ENCODE results near the gene OR1N1.

OR1N1 gene

GRCh38 chr9:122510502-122510901 lies 16.6 kb downstream of the OR1N1 start, which contains the start of gene OR1J2:
Gene OR1J2, plus strand, starts transcription at chr9:122510802. Its CDS starts 0 bp downstream, at chr9:122510802.
- H3K9me3 Mint-ChIP-seq = no peaks in the 10 kb centered on the region
- no peak within 1 kb of the TSS for H3K27ac Mint-ChIP-seq
- H3K36me3 Mint-ChIP-seq = no peaks in the 10 kb centered on the region
- no peak for ATAC-seq
- no peak within 1 kb of the TSS for H3K4me3 Mint-ChIP-seq
- H3K27me3 Mint-ChIP-seq = peaks cover 26% of the 10 kb centered on the region
- H3K4me1 Mint-ChIP-seq = no peaks in the 10 kb centered on the region

DNA sequence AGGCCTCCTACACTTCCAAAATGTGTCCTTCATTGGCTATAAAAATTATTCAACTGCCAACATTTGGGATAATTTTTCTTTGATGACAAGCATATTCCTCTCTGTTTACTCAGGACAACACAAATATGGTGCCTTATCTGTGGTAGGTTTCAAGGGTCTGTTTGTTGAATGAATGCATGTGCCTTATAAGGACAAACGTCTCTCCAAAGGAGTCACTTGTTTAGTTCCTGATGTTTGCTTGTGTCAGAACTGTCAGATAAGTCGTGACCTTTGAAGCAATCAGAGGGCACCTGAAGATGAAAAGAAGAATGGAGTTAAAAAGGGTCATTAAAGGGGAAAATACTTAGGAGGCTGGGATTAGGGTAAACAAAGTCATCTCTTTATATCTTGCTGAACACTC lies 20.1 kb downstream of the OR1N1 start:
- ATAC-seq = no peak
- H3K27ac Mint-ChIP-seq = no peak overlapping the region
- no peaks in the 10 kb centered on the region for H3K36me3 Mint-ChIP-seq
- H3K4me3 Mint-ChIP-seq = no peak overlapping the region
- peaks cover 26% of the 10 kb centered on the region for H3K27me3 Mint-ChIP-seq
- H3K9me3 Mint-ChIP-seq = no peaks in the 10 kb centered on the region
- no peaks in the 10 kb centered on the region for H3K4me1 Mint-ChIP-seq

GRCh38 chr9:122498883-122499288 lies 28.2 kb downstream of the OR1N1 start:
- Mint-ChIP-seq H3K4me3 (no peak overlapping the region), H3K4me1 (no peaks in the 10 kb centered on the region), H3K27ac (no peak overlapping the region), H3K36me3 (no peaks in the 10 kb centered on the region), H3K27me3 (peaks cover 43% of the 10 kb centered on the region), H3K9me3 (peaks cover 3% of the 10 kb centered on the region)
- ATAC-seq = peak; percentile 43

- Mint-ChIP-seq H3K27me3 (peaks cover 41% of the 10 kb centered on the region), H3K9me3 (no peaks in the 10 kb centered on the region), H3K4me3 (no peak overlapping the region), H3K36me3 (no peaks in the 10 kb centered on the region), H3K4me1 (no peaks in the 10 kb centered on the region), H3K27ac (no peak overlapping the region)
- no peak for ATAC-seq
Observed at GRCh38 chr9:122479062-122479461, 48.0 kb downstream of the OR1N1 start.

DNA sequence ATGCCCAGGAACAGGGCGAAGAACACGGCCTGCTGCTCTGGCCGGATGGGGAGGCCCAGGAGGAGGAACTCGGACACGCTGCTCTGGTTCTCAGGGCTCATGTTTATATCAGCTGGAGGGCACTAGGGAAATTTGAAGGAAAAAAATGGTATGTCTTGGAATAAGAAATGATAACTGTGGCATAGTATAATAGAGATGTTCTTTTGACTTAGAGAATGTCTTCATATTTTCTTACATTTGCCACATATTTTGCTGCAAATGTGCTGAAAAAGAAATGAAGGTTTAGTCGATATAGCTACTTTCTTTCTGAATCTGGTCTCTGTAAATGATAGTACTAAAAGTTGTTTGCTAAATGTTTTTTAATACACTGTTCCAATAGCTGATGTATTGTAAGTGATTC lies 49.3 kb downstream of the OR1N1 start, which contains the start of gene OR1J1:
OR1J1 (minus strand) TSS at position 101 of the 400 bp plus-strand sequence; CDS start at position 101, 0 bp downstream.
- no peak within 1 kb of the TSS for H3K27ac Mint-ChIP-seq

GRCh38 chr9:122477346-122477745 lies 49.7 kb downstream of the OR1N1 start:
- no peaks in the 10 kb centered on the region for H3K36me3 Mint-ChIP-seq
- H3K27me3 Mint-ChIP-seq = peaks cover 41% of the 10 kb centered on the region
- H3K4me1 Mint-ChIP-seq = no peaks in the 10 kb centered on the region
- H3K27ac Mint-ChIP-seq = no peak overlapping the region
- no peak for ATAC-seq
- no peaks in the 10 kb centered on the region for H3K9me3 Mint-ChIP-seq
- H3K4me3 Mint-ChIP-seq = no peak overlapping the region

More for the DNA sequence above, 49.3 kb downstream of the OR1N1 start, which contains the start of gene OR1J1:
- Mint-ChIP-seq H3K4me1 (no peaks in the 10 kb centered on the region), H3K27me3 (peaks cover 41% of the 10 kb centered on the region), H3K36me3 (no peaks in the 10 kb centered on the region), H3K9me3 (no peaks in the 10 kb centered on the region), H3K4me3 (no peak within 1 kb of the TSS)
- ATAC-seq = no peak
